NCI-H2107 treated with DMSO at 0.1 percent for 48 hours (cell line): Measurements from ENCODE around the gene DCUN1D3.
"Not testable (repeated sequence)": the region's sequence is repeated elsewhere in the genome, so short reads cannot be mapped to it uniquely, and the experiment has no call there.

Source experiments
- DNase-seq: peaks from one replicate; lab custom pipeline; 2025; ENCODE audit not compliant: unreplicated experiment; lab: John Stamatoyannopoulos, UW

DCUN1D3 gene

DNA sequence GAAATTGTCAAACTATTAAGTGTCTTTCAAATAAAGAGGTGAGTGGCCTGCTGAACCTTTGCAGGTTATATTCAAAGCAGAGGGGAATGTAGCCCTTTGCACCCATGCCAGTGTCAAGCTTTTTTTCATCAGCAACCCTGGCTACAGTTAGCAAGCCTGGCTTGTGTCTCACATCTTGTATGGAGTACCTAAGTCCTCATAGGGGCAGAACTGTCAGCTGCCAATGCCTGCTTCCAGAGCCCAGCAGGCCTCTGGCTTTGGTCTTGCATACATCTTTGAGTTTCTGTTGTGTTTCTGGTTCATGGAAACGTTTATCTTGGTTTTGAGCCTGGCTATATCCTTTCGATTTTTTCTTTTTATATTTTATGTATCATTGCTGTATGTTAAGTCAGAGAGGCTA lies 67.1 kb downstream of the DCUN1D3 start:
- no peak for DNase-seq

DNA sequence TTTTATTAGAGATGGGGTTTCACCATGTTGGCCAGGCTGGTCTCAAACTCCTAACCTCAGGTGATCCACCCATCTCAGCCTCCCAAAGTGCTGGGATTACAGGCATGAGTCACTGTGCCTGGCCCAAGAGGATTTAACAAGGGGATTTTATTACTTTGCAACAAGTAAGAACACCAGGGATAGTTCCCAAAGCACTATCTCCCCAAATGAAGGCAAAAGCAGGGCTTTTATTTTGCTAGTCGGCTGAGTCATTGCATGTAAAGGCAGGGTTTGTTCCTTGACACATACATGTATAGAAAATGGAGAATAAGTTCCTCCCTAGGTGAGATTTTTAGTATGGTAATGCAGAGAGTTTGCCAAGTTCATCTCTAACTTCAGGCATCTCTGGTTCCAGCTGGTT lies 69.8 kb downstream of the DCUN1D3 start:
- no peak for DNase-seq

DNA sequence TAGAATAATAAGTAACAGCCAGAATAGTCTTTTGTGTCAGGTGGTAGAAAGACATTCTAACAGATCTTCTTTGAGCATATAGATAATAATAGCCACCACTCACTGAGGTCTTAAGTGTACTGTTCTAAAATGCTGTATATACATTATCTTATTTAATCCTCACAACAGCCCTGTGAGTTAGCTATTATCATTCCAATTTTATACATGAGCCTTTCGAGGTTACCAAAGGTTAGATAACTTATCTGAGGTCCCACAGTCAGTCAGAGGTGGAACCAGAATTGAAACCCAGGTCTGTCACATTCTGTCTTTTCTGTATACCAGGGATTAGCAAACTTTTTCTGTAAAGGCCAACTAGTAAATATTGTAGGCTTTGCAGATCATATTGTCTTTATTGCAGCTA lies 70.6 kb downstream of the DCUN1D3 start:
- DNase-seq = no peak

DNA sequence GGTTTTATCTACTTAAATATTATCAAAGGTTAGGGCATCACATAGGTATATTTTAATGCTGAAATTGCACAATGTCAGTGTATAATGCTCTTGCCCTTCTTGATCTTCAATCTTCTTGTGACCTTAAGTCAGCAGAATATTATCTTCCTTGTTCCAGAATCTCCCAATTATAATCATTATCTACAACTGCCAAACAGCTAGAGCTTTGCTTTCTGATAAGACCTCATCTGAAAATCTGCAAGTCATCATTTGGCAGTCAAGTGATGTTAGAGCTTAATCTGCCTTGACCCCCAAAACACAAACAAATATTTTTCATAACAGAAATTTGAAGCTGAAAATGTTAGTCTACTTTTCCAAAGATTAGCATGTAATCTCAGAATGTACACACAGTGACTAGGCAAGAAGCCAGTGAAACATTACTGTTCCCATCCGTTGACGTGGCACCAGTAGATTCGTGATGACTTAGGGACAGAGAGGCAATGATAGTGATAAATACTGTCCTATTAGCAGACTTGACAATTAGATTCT lies 74.1 kb downstream of the DCUN1D3 start:
- DNase-seq = no peak

DNA sequence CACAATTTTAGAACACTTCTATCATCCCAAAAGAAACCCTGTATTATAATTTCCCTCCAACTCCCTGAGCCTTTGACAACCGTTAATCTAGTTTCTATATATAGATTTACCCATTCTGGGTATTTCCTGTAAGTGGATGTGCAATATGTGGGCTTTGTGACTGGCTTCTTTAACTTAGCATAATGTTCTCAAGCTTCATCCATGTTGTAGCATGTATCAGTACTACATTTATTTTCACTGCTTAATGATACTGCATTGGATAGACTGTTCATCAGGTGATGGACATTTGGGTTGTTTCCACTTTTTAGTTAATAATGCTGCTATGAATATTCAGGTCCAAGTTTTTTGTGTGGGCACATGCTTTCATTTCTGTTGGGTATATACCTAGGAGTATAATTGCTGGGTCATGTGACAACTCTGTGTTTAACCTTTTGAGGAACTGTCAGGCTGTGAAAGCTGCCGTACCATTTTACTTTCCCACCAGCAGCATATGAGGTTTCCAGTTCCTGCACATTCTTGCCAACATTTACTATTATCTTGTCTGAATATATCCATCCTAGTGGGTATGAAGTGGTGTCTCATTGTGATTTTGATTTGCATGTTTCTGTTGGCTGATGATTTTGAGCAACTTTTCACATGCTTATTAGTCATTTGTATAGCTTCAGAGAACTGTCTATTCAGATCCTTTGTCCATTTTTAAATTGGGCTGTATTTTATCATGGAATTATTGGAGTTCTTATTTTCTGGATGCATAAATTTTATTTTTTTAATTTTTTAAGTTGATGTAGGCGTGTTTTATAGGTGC lies 77.4 kb downstream of the DCUN1D3 start:
- DNase-seq = no peak

DNA sequence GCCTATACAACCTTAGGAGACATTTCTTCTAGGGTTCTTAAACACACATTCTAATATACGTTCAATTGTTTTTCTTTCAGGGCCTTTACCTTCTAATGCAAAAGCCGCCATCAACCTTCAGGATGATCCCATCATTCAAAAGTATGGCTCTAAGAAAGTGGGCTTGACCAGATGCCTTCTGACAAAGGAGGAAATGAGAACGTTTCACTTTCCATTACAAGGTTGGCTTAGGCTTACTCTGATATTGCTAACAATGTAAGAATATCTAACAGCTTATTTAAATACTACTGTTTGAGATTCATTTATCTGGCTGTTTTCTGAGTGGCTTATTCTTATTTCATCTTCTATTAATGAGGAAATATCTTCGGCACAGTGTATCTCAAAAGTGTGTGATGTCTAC lies 78.5 kb downstream of the DCUN1D3 start:
- no peak for DNase-seq

DNA sequence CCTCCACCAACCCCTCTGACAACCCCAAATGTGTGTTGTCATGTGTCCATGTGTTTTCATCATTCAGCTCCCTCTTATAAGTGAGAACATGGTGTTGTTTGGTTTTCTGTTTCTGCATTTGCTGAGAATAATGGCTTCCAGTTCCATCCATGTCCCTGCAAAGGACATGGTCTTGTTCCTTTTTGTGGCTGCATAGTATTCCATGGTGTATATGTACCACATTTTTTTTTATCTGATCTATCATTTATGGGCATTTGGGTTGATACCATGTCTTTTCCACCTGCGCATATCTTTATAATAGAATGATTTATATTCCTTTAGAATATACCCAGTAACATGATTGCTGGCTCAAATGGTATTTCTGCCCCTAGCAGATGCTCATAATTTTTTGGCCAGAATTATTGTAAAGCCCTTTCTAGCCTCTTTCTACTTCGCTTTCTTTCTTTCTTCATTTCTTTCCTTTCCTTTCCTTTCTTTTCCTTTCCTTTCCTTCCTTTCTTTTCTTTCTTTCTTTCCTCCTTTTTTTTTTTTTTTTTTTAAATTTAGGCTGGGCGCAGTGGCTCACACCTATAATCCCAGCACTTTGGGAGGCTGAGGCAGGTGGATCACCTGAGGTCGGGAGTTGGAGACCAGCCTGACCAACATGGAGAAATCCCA lies 81.1 kb downstream of the DCUN1D3 start:
- no peak for DNase-seq

DNA sequence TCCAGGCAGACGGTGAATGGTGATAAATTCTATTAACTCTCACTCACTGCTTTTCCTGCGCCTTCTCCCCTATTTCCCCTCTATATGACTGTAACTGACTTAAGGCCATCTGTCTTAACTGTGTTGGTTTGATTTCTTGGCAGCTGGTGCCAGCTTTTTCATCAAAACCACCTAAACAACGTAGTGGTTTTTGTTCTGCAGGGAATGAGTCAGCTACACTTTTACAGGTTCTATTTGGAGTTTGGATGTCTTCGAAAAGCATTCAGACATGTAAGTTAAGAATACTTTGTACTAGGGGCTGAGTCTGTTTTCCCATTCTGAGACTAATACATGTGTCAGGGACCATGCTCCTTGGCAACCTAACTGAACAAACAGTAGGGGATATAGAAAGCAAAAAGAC lies 85.4 kb downstream of the DCUN1D3 start:
- no peak for DNase-seq

DNA sequence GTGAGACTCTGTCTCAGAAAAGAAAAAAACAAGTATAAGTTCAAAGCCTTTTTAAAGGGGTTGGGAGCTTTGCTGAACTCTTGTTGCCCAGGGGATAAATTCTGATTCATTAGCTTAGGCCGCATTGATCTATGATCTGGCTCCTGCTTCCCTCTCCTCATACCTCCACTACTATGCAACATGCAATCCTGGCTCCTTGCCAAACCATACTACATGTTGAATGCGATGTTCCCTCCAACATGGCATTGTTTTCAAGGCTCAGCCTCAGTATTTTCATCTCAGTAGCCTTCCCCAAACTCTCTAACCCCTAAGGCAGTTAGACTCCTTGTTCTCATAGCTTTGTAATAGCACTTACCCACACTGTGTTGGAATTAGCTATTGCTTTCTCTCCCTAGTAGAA lies 87.6 kb downstream of the DCUN1D3 start:
- DNase-seq = no peak

DNA sequence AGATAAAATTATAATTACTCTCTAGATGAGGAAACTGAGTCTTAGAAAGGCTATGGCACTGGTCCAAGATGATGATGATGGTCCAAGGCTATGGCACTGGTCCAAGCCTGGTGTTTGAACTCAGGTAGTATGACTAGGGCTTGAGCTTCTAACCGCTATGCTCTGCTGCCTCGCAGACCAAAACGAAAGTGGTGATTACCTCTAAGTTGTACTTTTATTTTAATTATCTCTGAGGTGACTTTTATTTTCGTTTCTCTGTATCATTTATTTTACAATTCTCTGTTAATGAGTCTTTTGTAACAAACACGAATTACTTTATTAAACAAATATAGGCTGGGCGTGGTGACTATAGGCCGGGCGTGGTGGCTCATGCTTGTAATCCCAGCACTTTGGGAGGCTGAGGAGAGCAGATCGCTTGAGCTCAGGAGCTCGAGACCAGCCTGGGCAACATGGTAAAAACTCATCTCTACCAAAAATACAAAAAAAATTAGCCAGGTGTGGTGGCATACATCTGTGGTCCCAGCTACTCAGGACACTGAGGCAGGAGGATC lies 88.2 kb downstream of the DCUN1D3 start:
- DNase-seq = no peak

DNA sequence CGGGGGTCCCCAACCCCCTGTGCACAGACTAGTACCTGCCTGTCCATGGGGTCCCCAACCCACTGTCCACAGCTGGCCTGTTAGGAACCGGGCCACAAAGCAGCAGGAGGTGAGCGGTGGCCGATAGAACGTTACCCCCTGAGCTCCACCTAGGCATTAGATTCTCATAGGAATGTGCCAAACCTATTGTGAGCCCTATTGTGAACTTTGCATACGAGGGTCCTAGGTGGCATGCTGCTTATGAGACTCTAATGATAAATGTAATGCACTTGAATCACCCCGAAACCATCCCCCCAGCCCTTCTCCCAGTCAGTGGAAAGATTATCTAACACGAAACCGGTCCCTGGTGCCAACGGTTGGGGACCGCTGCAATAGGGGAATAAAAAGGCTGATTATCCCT lies 92.3 kb downstream of the DCUN1D3 start:
- DNase-seq = no peak

DNA sequence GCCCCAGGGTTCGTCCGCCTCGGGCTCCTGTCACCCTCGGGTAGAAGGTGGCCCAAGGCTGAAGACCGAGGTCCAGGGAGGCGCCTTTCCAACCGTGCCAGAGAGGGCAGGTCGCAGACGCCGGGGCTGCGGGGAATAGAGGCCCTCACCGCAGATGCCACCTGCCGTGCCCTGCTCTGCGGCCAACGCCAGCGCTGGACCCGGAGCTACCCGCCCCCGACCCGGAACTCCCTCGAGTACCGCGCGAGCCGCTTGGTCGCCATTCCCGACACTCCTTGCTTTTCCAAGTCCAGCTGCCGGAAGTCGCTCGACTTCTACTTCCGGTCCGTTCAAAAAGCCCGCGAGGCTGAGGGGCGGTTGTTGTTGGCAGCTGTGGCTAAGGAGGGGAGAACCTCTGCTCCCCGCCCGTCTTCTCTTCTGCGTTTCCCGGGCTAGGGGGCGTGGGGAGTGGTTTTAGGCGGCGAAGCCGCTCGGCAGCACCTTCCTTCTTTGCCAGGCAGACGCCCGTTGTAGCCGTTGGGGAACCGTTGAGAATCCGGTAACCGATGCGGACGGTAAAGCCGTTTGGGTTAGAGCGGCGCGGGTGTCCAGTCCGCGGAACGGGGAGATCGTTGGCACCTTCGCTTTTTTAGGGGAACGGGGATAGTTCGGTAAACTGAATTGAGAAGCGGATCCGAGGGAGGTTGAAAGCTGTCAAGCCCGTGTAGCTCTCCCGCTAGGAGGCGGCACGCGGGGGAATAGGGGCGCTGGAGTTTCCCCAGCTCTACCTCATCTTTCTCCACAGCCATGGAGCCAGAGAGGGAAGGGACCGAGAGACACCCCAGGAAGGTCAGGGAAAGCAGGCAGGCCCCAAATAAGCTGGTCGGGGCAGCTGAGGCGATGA lies 93.7 kb downstream of the DCUN1D3 start, which contains the start of the genes ERI2 and REXO5:
TSS of gene ERI2 (minus strand) at position 305 of the 883 bp plus-strand sequence. CDS start at position 263, 42 bp downstream.
TSS of gene REXO5 (plus strand) at position 360 of the 883 bp plus-strand sequence. CDS start at position 787, 427 bp downstream.
- DNase-seq = peak; percentile 92

DNA sequence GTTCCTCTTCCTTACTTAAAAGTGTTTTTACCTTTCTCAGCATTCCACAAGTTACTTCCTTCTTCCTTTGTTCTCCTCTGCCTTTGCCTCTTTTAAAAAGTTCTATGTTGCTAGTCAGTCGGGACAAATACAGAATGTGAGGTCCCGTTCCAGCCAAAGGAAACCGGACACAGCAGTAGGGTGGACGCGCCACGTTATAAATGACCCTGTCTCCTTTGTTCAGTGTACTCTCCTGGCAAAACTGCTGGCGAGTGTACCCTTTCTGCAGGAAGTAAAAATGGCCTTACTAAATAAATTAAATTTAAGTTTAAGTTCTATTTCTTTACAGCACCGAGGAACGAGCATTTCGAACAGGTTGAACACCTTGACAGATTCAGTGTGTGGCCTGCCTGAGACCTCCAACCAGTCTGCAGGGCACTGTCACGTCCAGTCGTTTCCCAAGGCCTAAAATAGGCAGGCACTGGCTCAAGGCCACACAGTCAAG lies 94.4 kb downstream of the DCUN1D3 start:
- DNase-seq = not testable (repeated sequence)
